OCI-LY7 (cell line): Measurements from ENCODE around the gene PTH. TPM values are rescaled to one million over a fixed set of nuclear protein-coding genes. Genes with fewer than 3 reads are reported as not detected.

ENCODE experiments used
- BruUV-seq: library from RNA; stranded (reverse); fragments of 400-500 nt; replicated peaks from 2 replicates; lab custom pipeline; 2021; lab: Mats Ljungman, UMichigan
- CTCF ChIA-PET: fragments of 300-600 bp; sonication (Branson Sonifier 250); formaldehyde crosslinking; loops from one replicate; lab custom pipeline; 2022; ENCODE audit warnings: antibody characterized with exemption; ENCODE audit not compliant: unreplicated experiment; lab: Charles Lee
- POLR2A ChIA-PET: fragments of 300-600 bp; sonication (Branson Sonifier 250); formaldehyde crosslinking; loops from one replicate; lab custom pipeline; 2022; ENCODE audit warnings: antibody characterized with exemption; lab: Charles Lee
- DNase-seq: peaks from one replicate; pipeline ENCODE4 v3.0.0-alpha.2; 2015; ENCODE audit warnings: low spot score
- H2AFZ ChIP-seq: fragments of 200-600 bp; sonication (generic), shearing (Covaris generic); 2 replicates; pipeline ENCODE4 v1.6.1; 2014; ENCODE audit warnings: mild to moderate bottlenecking, antibody characterized with exemption, low read length, moderate library complexity
- H3K27ac ChIP-seq: fragments of 200-600 bp; sonication (generic); 2 replicates; pipeline ENCODE4 v1.5.1; 2014; ENCODE audit warnings: mixed run types, low read depth, mild to moderate bottlenecking, moderate library complexity, low read length, inconsistent platforms; ENCODE audit not compliant: poor library complexity, severe bottlenecking
- H3K36me3 ChIP-seq: fragments of 200-600 bp; sonication (generic); 2 replicates; pipeline ENCODE4 v1.6.1; 2014; ENCODE audit warnings: mild to moderate bottlenecking, antibody characterized with exemption, low read length, moderate library complexity, mixed read lengths; ENCODE audit not compliant: insufficient read depth
- H3K4me1 ChIP-seq: fragments of 200-600 bp; sonication (generic); 2 replicates; pipeline ENCODE4 v1.5.1; 2014; ENCODE audit warnings: mild to moderate bottlenecking, low read length; ENCODE audit not compliant: insufficient read depth, poor library complexity, severe bottlenecking
- H3K4me2 ChIP-seq: fragments of 200-600 bp; sonication (generic); 2 replicates; pipeline ENCODE4 v1.6.1; 2014; ENCODE audit warnings: mild to moderate bottlenecking, low read length
- H3K4me3 ChIP-seq: fragments of 200-600 bp; sonication (generic); 2 replicates; pipeline ENCODE4 v1.5.1; 2014; ENCODE audit warnings: mild to moderate bottlenecking, low read depth, low read length; ENCODE audit not compliant: poor library complexity, severe bottlenecking
- H3K79me2 ChIP-seq: fragments of 200-600 bp; sonication (generic); 2 replicates; pipeline ENCODE4 v1.6.1; 2016; ENCODE audit warnings: low read depth, mild to moderate bottlenecking, low read length, moderate library complexity, mixed read lengths; ENCODE audit not compliant: insufficient read depth
- H3K9me2 ChIP-seq: fragments of 200-600 bp; sonication (generic); 2 replicates; pipeline ENCODE4 v1.6.1; 2016; ENCODE audit warnings: mild to moderate bottlenecking, low read length, mixed read lengths; ENCODE audit not compliant: insufficient read depth
- H3K9me3 ChIP-seq: fragments of 200-600 bp; sonication (generic); 2 replicates; pipeline ENCODE4 v1.6.1; 2014; ENCODE audit warnings: mild to moderate bottlenecking, mixed run types, low read length, mixed read lengths
- H4K20me1 ChIP-seq: fragments of 200-600 bp; sonication (generic); 2 replicates; pipeline ENCODE4 v1.6.1; 2014; ENCODE audit warnings: mild to moderate bottlenecking, antibody characterized with exemption, low read length, moderate library complexity, mixed read lengths; ENCODE audit not compliant: insufficient read depth
- CTCF ChIP-seq: fragments of 200-600 bp; sonication (generic); conservative IDR thresholded peaks from 2 replicates; pipeline ENCODE4 v1.5.1; 2014; ENCODE audit warnings: mild to moderate bottlenecking, antibody characterized with exemption, low read length, moderate library complexity, mixed read lengths
- EZH2phosphoT487 ChIP-seq: fragments of 200-600 bp; sonication (generic); IDR thresholded peaks from 2 replicates; pipeline ENCODE4 v1.6.1; 2018; ENCODE audit warnings: low read depth, borderline replicate concordance, mild to moderate bottlenecking, mixed run types, antibody characterized with exemption, low read length, moderate library complexity, mixed read lengths
- intact Hi-C: fragments of 100-400 bp; cut with micrococcal nuclease; formaldehyde crosslinking; loops from one replicate; pipeline ENCODE4 v1.10.0; 2022; ENCODE audit not compliant: unreplicated experiment
- total RNA-seq, 2 experiments: library from RNA; depleted of rRNA in 1 of 2; stranded (reverse); fragments of >200 nt in 1 of 2; shearing (Covaris generic) in 1 of 2; gene quantifications; 2 replicates each; pipeline ENCODE4 v1.2.3, GENCODE V29; 2014 to 2022

PTH gene
- total RNA-seq, 2 experiments from 2014 or later, result not detected

- H3K4me3 ChIP-seq, result no peak overlapping the region
- no peak overlapping the region for H3K27ac ChIP-seq
- TF ChIP-seq CTCF (no peak), EZH2phosphoT487 (no peak)
- H3K4me2 ChIP-seq, result no peak overlapping the region
- POLR2A ChIA-PET, result interaction anchor here (0.5 kb wide), 1 partner anchor 1945 kb away, joined by 3 read pairs; no protein-coding TSS in a partner anchor
- H4K20me1 ChIP-seq, result no peaks in the 10 kb centered on the region
- H3K79me2 ChIP-seq, result no peaks in the 10 kb centered on the region
- intact Hi-C loops, result no loop called here
- DNase-seq, result no peak
- BruUV-seq, result no TSS peak
- no peaks in the 10 kb centered on the region for H3K9me2 ChIP-seq
- H3K4me1 ChIP-seq, result no peaks in the 10 kb centered on the region
- no peak overlapping the region for H2AFZ ChIP-seq
- CTCF ChIA-PET, result no interaction called here
- no peaks in the 10 kb centered on the region; the same call in 1 of the 2 replicates for H3K9me3 ChIP-seq
- no peaks in the 10 kb centered on the region for H3K36me3 ChIP-seq
Measured at GRCh38 chr11:13534358-13534757, 38.6 kb upstream of the PTH start.

GRCh38 chr11:13525257-13525656, 29.5 kb upstream of the PTH start:
- POLR2A ChIA-PET, result no interaction called here
- no peaks in the 10 kb centered on the region for H3K4me1 ChIP-seq
- no peaks in the 10 kb centered on the region for H3K36me3 ChIP-seq
- H3K27ac ChIP-seq, result no peak overlapping the region
- H2AFZ ChIP-seq, result no peak overlapping the region
- no peak overlapping the region for H3K4me2 ChIP-seq
- TF ChIP-seq EZH2phosphoT487 (no peak), CTCF (no peak)
- no peak for DNase-seq
- H4K20me1 ChIP-seq, result no peaks in the 10 kb centered on the region
- CTCF ChIA-PET, result no interaction called here
- H3K79me2 ChIP-seq, result no peaks in the 10 kb centered on the region
- intact Hi-C loops, result no loop called here
- no peaks in the 10 kb centered on the region for H3K9me3 ChIP-seq
- BruUV-seq, result no TSS peak
- no peaks in the 10 kb centered on the region for H3K9me2 ChIP-seq
- H3K4me3 ChIP-seq, result no peak overlapping the region

- Histone ChIP-seq H3K4me1 (no peaks in the 10 kb centered on the region), H3K36me3 (no peaks in the 10 kb centered on the region), H3K27ac (no peak overlapping the region), H2AFZ (no peak overlapping the region), H3K9me2 (no peaks in the 10 kb centered on the region), H3K4me3 (no peak overlapping the region), H4K20me1 (no peaks in the 10 kb centered on the region), H3K9me3 (no peaks in the 10 kb centered on the region), H3K79me2 (no peaks in the 10 kb centered on the region), H3K4me2 (no peak overlapping the region)
- CTCF ChIA-PET, result no interaction called here
- TF ChIP-seq CTCF (no peak), EZH2phosphoT487 (no peak)
- intact Hi-C loops, result no loop called here
- BruUV-seq, result no TSS peak
- POLR2A ChIA-PET, result interaction anchor here (0.6 to 1.4 kb wide), 2 partner anchors 10 to 852 kb away, joined by 3 to 5 read pairs; no protein-coding TSS in a partner anchor
- no peak for DNase-seq
Measured at GRCh38 chr11:13503393-13503792, 7.6 kb upstream of the PTH start.
